Smooth muscle cell (in vitro differentiated cells): ENCODE data around the gene HRNR. TPM values are rescaled to one million over a fixed set of nuclear protein-coding genes. Genes with fewer than 3 reads are reported as not detected.

Experiments
- DNase-seq: peaks from one replicate; lab custom pipeline; 2025; ENCODE audit not compliant: unreplicated experiment; lab: John Stamatoyannopoulos, UW
- H2AFZ ChIP-seq: fragments of 200-600 bp; sonication (generic); 2 replicates; pipeline ENCODE4 v1.6.0; 2016; ENCODE audit warnings: antibody characterized with exemption, low read depth, mild to moderate bottlenecking
- H3F3A ChIP-seq: fragments of 200-600 bp; sonication (generic); 2 replicates; pipeline ENCODE4 v1.6.0; 2017; ENCODE audit warnings: antibody characterized with exemption, low read depth
- H3K27ac ChIP-seq: fragments of 200-600 bp; sonication (generic); 2 replicates; pipeline ENCODE4 v1.5.1; 2016; ENCODE audit warnings: low read depth, mild to moderate bottlenecking
- H3K27me3 ChIP-seq: fragments of 200-600 bp; sonication (generic); 2 replicates; pipeline ENCODE4 v1.6.1; 2016; ENCODE audit warnings: low read depth, mild to moderate bottlenecking
- H3K36me3 ChIP-seq: fragments of 200-600 bp; sonication (generic); 2 replicates; pipeline ENCODE4 v1.5.1; 2016; ENCODE audit warnings: low read depth
- H3K4me1 ChIP-seq: fragments of 200-600 bp; sonication (generic); 2 replicates; pipeline ENCODE4 v1.5.1; 2016; ENCODE audit warnings: low read depth
- H3K4me2 ChIP-seq: fragments of 200-600 bp; sonication (generic); 2 replicates; pipeline ENCODE4 v1.6.0; 2016; ENCODE audit warnings: mild to moderate bottlenecking
- H3K4me3 ChIP-seq: fragments of 200-600 bp; sonication (generic); 2 replicates; pipeline ENCODE4 v1.5.1; 2016; ENCODE audit warnings: mild to moderate bottlenecking
- H3K79me2 ChIP-seq: fragments of 200-600 bp; sonication (generic); 2 replicates; pipeline ENCODE4 v1.6.0; 2016; ENCODE audit warnings: low read depth, mild to moderate bottlenecking
- H3K9ac ChIP-seq: fragments of 200-600 bp; sonication (generic); 2 replicates; pipeline ENCODE4 v1.6.0; 2016; ENCODE audit warnings: low read depth
- H3K9me3 ChIP-seq: fragments of 200-600 bp; sonication (generic); replicated peaks from 2 replicates; pipeline ENCODE4 v1.5.1; 2016; ENCODE audit warnings: low read depth
- H4K20me1 ChIP-seq: fragments of 200-600 bp; sonication (generic); 2 replicates; pipeline ENCODE4 v1.6.0; 2016; ENCODE audit warnings: low read depth
- WGBS: methylation state at CpG from one replicate; pipeline ENCODE4 v1.1.7; 2016; ENCODE audit warnings: low lambda C conversion rate; 5-methylcytosine and 5-hydroxymethylcytosine counted together
- polyA plus RNA-seq: library from polyadenylated mRNA; unstranded; fragments of >200 nt; fragmentation: Nextera tagmentation; extraction: Ambion mirVana; gene quantifications from 2 replicates; pipeline ENCODE4 v1.2.1, GENCODE V29; 2016
- total RNA-seq: library from RNA; depleted of rRNA; stranded (reverse); fragments of >200 nt; gene quantifications from 2 replicates; pipeline ENCODE4 v1.2.3, GENCODE V29; 2014
- TF ChIP-seq, protein P1 (sequence below): fragments of 200-600 bp; sonication (generic); IDR thresholded peaks from 2 replicates; pipeline ENCODE4 v1.5.1; 2017; ENCODE audit warnings: borderline replicate concordance, mild to moderate bottlenecking, antibody characterized with exemption; ENCODE audit not compliant: insufficient read depth, poor library complexity, severe bottlenecking

HRNR gene
- total and polyA plus RNA-seq, 2 experiments from 2014 or later = not detected

DNA sequence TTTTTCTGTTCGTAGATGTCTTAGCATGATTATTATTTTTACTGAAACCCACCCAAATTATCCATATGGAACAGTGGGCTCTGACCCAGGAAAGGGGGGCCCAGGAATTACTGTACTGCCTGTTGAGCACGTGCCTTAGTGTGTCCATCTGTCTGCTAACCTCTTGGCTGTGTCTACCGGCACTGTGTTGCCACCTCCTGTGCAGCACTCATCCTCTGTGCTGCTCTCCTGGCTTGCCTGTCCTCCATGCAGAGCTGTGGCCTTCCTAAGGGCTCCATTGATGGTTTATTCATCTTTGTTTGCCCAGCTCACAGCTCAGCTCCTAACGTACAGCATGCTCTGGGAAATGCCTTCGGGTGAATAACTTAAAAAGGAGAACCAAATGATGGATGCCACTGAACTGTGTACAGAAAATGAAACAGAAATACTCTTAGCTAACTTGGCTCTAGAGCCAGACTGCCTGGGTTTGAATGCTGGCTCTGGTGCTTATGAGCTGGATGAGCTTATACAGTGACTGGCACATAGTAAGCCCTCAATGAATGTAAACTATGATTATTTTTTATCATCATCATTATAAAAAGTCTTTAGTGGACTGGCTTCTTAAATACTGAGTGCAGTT is 53.6 kb downstream of the HRNR start:
- H4K20me1 ChIP-seq = no peaks in the 10 kb centered on the region
- no peak overlapping the region for H2AFZ ChIP-seq
- WGBS = 60% methylated on average over 5 of the region's 5 CpGs
- H3K9me3 ChIP-seq = no peaks in the 10 kb centered on the region
- H3K4me3 ChIP-seq = no peak overlapping the region
- H3K36me3 ChIP-seq = no peaks in the 10 kb centered on the region
- H3F3A ChIP-seq = no peaks in the 10 kb centered on the region
- H3K4me2 ChIP-seq = no peak overlapping the region
- no peaks in the 10 kb centered on the region for H3K4me1 ChIP-seq
- no peaks in the 10 kb centered on the region for H3K27me3 ChIP-seq
- no peaks in the 10 kb centered on the region for H3K79me2 ChIP-seq
- no peak for DNase-seq
- no peak overlapping the region for H3K9ac ChIP-seq
- TF ChIP-seq, protein P1, sequence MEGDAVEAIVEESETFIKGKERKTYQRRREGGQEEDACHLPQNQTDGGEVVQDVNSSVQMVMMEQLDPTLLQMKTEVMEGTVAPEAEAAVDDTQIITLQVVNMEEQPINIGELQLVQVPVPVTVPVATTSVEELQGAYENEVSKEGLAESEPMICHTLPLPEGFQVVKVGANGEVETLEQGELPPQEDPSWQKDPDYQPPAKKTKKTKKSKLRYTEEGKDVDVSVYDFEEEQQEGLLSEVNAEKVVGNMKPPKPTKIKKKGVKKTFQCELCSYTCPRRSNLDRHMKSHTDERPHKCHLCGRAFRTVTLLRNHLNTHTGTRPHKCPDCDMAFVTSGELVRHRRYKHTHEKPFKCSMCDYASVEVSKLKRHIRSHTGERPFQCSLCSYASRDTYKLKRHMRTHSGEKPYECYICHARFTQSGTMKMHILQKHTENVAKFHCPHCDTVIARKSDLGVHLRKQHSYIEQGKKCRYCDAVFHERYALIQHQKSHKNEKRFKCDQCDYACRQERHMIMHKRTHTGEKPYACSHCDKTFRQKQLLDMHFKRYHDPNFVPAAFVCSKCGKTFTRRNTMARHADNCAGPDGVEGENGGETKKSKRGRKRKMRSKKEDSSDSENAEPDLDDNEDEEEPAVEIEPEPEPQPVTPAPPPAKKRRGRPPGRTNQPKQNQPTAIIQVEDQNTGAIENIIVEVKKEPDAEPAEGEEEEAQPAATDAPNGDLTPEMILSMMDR = no peak
- no peak overlapping the region for H3K27ac ChIP-seq

DNA sequence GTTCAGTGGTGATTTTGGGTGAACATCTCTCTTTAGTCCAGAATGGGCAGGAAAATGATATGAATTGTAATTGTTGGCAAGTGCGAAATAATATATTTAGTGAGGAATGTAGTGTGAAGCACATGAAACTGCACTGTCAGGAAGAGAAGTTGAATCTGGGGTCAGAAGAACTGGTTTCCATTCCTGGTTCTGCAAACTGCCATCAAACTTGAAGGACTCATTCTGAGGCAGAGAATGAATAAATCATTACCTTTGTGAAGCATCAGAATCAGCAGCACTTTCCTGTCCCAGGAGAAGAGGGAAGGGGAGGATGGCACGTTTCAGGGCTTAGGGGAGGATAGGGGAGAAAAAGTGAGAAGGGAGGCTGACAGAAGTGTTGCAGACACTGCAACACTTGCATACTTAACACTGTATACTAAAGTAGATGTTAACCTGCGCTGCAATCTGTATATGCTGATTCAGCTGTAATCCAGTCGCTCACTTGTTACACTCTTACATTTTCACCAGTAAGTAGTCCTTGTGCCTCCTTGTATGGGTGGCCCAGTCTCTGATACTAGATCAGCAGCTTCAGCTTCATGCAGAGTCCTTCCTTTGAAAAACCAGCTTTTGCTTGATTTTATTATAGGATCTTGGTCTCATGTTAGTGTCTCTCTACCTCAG is 54.5 kb downstream of the HRNR start:
- Histone ChIP-seq H3K4me1 (no peaks in the 10 kb centered on the region), H3K9ac (no peak overlapping the region), H3K4me2 (no peak overlapping the region), H3K36me3 (no peaks in the 10 kb centered on the region), H3F3A (no peaks in the 10 kb centered on the region), H3K4me3 (no peak overlapping the region), H3K27ac (no peak overlapping the region), H3K27me3 (no peaks in the 10 kb centered on the region), H3K9me3 (no peaks in the 10 kb centered on the region), H2AFZ (no peak overlapping the region), H3K79me2 (no peaks in the 10 kb centered on the region), H4K20me1 (no peaks in the 10 kb centered on the region)
- DNase-seq = no peak
- TF ChIP-seq, protein P1 = no peak
- WGBS = 56% methylated on average over 4 of the region's 4 CpGs

DNA sequence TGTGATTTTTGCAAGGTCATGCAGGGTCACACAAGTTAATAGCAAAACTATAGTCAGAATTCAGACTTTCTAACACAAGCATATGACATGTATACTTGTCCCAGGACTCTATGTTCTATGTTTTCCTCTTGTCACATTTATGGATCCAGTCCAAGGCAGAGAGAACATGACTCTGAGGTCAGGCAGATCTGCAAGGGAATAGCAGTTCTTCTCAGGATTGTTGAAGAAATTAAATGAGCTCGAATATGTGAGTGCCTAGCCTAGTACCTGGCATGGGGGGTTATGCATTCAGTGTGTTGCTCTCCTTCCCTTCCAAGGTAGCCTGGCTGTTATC is 55.5 kb downstream of the HRNR start:
- Histone ChIP-seq H3K27me3 (no peaks in the 10 kb centered on the region), H3K27ac (no peak overlapping the region), H3K4me2 (no peak overlapping the region)

More for the DNA sequence above, 55.5 kb downstream of the HRNR start:
- Histone ChIP-seq H3K79me2 (no peaks in the 10 kb centered on the region), H3K9me3 (no peaks in the 10 kb centered on the region), H3F3A (no peaks in the 10 kb centered on the region), H3K4me1 (no peaks in the 10 kb centered on the region), H3K9ac (no peak overlapping the region), H3K36me3 (no peaks in the 10 kb centered on the region), H4K20me1 (no peaks in the 10 kb centered on the region), H2AFZ (no peak overlapping the region), H3K4me3 (no peak overlapping the region)
- TF ChIP-seq, protein P1 = no peak
- 42% methylated on average over 1 of the region's 1 CpG for WGBS
- DNase-seq = no peak
